GM12878 (cell line): ENCODE data around the gene ELP2.

Experiments used
- BMI1 ChIP-seq: fragments of 450-650 bp; IDR thresholded peaks from 2 replicates; pipeline ENCODE4 v1.6.1; 2016; ENCODE audit warnings: mild to moderate bottlenecking, moderate library complexity, borderline replicate concordance
- CEBPB ChIP-seq, 2 experiments: fragments of 150-350 bp in 1 of 2; IDR thresholded peaks; 2 replicates each; pipeline ENCODE4 v1.6.1; 2012 to 2014; ENCODE audit warnings: low read depth in 2 of 2, low read length in 2 of 2, borderline replicate concordance in 1 of 2, inconsistent platforms in 1 of 2
- SMARCA5 ChIP-seq: fragments of 450-650 bp; IDR thresholded peaks from 2 replicates; pipeline ENCODE4 v1.6.1; 2017; ENCODE audit warnings: mild to moderate bottlenecking
- TAF1 ChIP-seq: IDR thresholded peaks from 2 replicates; pipeline ENCODE4 v1.6.1; 2011; ENCODE audit warnings: mild to moderate bottlenecking, low read depth, low read length, borderline replicate concordance
- YY1 ChIP-seq: IDR thresholded peaks from 2 replicates; pipeline ENCODE4 v1.6.1; 2011; ENCODE audit warnings: low read depth, mild to moderate bottlenecking, low read length
- TF ChIP-seq, protein P1 (sequence below): fragments of 450-650 bp; IDR thresholded peaks from 2 replicates; pipeline ENCODE4 v1.6.1; 2016; ENCODE audit warnings: mild to moderate bottlenecking
- TF ChIP-seq, protein P2 (sequence below), 3 experiments: IDR thresholded peaks in 2 of 3; conservative IDR thresholded peaks in 1 of 3; 2 replicates each; pipeline ENCODE4 v1.5.1; 2011; ENCODE audit warnings: low read depth in 3 of 3, low read length in 3 of 3, mild to moderate bottlenecking in 3 of 3, control low read depth in 2 of 3, moderate library complexity in 2 of 3, inconsistent platforms in 1 of 3, mixed read lengths in 1 of 3; ENCODE audit not compliant: control insufficient read depth in 2 of 3, insufficient read depth in 1 of 3; ENCODE audit errors: extremely low read depth in 1 of 3
- TF ChIP-seq, protein P3 (sequence below): IDR thresholded peaks from 2 replicates; pipeline ENCODE4 v1.6.1; 2012; ENCODE audit warnings: low read length, inconsistent platforms

DNA sequence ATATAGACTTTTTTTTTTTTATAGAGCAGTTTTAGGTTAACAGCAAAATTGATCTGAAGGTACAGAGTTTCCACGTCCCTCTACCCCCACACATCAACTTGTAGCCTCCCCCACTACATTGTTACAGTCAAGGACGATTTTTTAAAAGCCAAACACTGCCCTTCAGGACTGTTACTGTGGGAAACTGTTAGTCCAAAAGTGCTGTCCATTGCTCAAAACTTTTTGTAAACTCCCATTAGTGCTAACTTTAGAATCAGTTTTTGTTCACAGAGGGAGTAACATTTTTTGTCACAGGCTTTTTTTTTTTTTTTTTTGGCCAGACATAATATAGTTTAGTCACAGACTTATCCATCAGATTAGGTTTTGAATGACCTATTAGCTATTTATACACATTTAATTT, 24.1 kb downstream of the ELP2 start:
- TF ChIP-seq, protein P1, sequence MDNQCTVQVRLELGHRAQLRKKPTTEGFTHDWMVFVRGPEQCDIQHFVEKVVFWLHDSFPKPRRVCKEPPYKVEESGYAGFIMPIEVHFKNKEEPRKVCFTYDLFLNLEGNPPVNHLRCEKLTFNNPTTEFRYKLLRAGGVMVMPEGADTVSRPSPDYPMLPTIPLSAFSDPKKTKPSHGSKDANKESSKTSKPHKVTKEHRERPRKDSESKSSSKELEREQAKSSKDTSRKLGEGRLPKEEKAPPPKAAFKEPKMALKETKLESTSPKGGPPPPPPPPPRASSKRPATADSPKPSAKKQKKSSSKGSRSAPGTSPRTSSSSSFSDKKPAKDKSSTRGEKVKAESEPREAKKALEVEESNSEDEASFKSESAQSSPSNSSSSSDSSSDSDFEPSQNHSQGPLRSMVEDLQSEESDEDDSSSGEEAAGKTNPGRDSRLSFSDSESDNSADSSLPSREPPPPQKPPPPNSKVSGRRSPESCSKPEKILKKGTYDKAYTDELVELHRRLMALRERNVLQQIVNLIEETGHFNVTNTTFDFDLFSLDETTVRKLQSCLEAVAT: no peak
- no peak for TF ChIP-seq CEBPB (IDR thresholded peaks at IDR 0.05; ENCODE audit: borderline replicate concordance in 1 of 2, low read depth in 2 of 2, low read length in 2 of 2)
- no peak for TF ChIP-seq TAF1
- no peak for TF ChIP-seq YY1
- TF ChIP-seq SMARCA5: no peak
- no peak for TF ChIP-seq BMI1
- TF ChIP-seq, protein P2, sequence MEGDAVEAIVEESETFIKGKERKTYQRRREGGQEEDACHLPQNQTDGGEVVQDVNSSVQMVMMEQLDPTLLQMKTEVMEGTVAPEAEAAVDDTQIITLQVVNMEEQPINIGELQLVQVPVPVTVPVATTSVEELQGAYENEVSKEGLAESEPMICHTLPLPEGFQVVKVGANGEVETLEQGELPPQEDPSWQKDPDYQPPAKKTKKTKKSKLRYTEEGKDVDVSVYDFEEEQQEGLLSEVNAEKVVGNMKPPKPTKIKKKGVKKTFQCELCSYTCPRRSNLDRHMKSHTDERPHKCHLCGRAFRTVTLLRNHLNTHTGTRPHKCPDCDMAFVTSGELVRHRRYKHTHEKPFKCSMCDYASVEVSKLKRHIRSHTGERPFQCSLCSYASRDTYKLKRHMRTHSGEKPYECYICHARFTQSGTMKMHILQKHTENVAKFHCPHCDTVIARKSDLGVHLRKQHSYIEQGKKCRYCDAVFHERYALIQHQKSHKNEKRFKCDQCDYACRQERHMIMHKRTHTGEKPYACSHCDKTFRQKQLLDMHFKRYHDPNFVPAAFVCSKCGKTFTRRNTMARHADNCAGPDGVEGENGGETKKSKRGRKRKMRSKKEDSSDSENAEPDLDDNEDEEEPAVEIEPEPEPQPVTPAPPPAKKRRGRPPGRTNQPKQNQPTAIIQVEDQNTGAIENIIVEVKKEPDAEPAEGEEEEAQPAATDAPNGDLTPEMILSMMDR (IDR thresholded peaks at IDR 0.05 in 2 of 3, conservative IDR thresholded peaks at IDR 0.05 in 1 of 3; ENCODE audit: control insufficient read depth in 2 of 3, extremely low read depth in 1 of 3, insufficient read depth in 1 of 3, low read depth in 3 of 3, low read length in 3 of 3): no peak
- TF ChIP-seq, protein P3, sequence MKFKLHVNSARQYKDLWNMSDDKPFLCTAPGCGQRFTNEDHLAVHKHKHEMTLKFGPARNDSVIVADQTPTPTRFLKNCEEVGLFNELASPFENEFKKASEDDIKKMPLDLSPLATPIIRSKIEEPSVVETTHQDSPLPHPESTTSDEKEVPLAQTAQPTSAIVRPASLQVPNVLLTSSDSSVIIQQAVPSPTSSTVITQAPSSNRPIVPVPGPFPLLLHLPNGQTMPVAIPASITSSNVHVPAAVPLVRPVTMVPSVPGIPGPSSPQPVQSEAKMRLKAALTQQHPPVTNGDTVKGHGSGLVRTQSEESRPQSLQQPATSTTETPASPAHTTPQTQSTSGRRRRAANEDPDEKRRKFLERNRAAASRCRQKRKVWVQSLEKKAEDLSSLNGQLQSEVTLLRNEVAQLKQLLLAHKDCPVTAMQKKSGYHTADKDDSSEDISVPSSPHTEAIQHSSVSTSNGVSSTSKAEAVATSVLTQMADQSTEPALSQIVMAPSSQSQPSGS: no peak
